Loucy (cell line): ENCODE results near the gene PCCB.
"Not testable (repeated sequence)": the region's sequence is repeated elsewhere in the genome, so short reads cannot be mapped to it uniquely, and the experiment has no call there.

ENCODE experiments used
- H2AFZ ChIP-seq: fragments of 200-600 bp; sonication (generic); 2 replicates; pipeline ENCODE4 v1.6.0; 2016; ENCODE audit warnings: antibody characterized with exemption, mild to moderate bottlenecking, low read length, moderate library complexity
- H3F3A ChIP-seq: fragments of 200-600 bp; 2 replicates; pipeline ENCODE4 v1.6.0; 2016; ENCODE audit warnings: antibody characterized with exemption, low read depth, mild to moderate bottlenecking
- H3K27me3 ChIP-seq: fragments of 200-600 bp; sonication (generic); 2 replicates; pipeline ENCODE4 v1.6.1; 2014; ENCODE audit warnings: low read length, mild to moderate bottlenecking; ENCODE audit not compliant: insufficient read depth, poor library complexity, severe bottlenecking
- H3K36me3 ChIP-seq: fragments of 200-600 bp; sonication (generic); 2 replicates; pipeline ENCODE4 v1.6.1; 2016; ENCODE audit warnings: low read length; ENCODE audit not compliant: insufficient read depth
- H3K4me1 ChIP-seq: fragments of 200-600 bp; sonication (generic); 2 replicates; pipeline ENCODE4 v1.5.1; 2014; ENCODE audit warnings: low read length, mild to moderate bottlenecking; ENCODE audit not compliant: insufficient read depth, poor library complexity, severe bottlenecking
- H3K4me2 ChIP-seq: fragments of 200-600 bp; sonication (generic); 2 replicates; pipeline ENCODE4 v1.6.0; 2014; ENCODE audit warnings: antibody characterized with exemption, low read length, low read depth, mild to moderate bottlenecking; ENCODE audit not compliant: poor library complexity, severe bottlenecking
- H3K4me3 ChIP-seq: fragments of 200-600 bp; sonication (generic); 2 replicates; pipeline ENCODE4 v1.5.1; 2014; ENCODE audit warnings: low read length, mild to moderate bottlenecking, mixed read lengths; ENCODE audit not compliant: poor library complexity, severe bottlenecking
- H3K79me2 ChIP-seq: fragments of 200-600 bp; sonication (generic); 2 replicates; pipeline ENCODE4 v1.6.1; 2014; ENCODE audit warnings: low read length; ENCODE audit not compliant: insufficient read depth
- H3K9ac ChIP-seq: fragments of 200-600 bp; sonication (generic); 2 replicates; pipeline ENCODE4 v1.6.0; 2014; ENCODE audit warnings: mild to moderate bottlenecking, low read depth, low read length, moderate library complexity; ENCODE audit not compliant: poor library complexity, severe bottlenecking
- H3K9me2 ChIP-seq: fragments of 200-600 bp; sonication (generic); replicated peaks from 2 replicates; pipeline ENCODE4 v1.6.1; 2016; ENCODE audit warnings: low read depth, low read length, mixed read lengths
- H3K9me3 ChIP-seq: fragments of 200-600 bp; sonication (generic); 2 replicates; pipeline ENCODE4 v1.6.1; 2014; ENCODE audit warnings: mild to moderate bottlenecking, antibody characterized with exemption, low read length, low read depth; ENCODE audit not compliant: insufficient read depth
- H4K20me1 ChIP-seq: fragments of 200-600 bp; sonication (generic); 2 replicates; pipeline ENCODE4 v1.6.0; 2014; ENCODE audit warnings: antibody characterized with exemption, low read length, mild to moderate bottlenecking; ENCODE audit not compliant: insufficient read depth, poor library complexity, severe bottlenecking
- EZH2phosphoT487 ChIP-seq: fragments of 200-600 bp; IDR thresholded peaks from 2 replicates; pipeline ENCODE4 v1.6.1; 2018; ENCODE audit warnings: antibody characterized with exemption, mild to moderate bottlenecking, moderate library complexity, borderline replicate concordance
- TF ChIP-seq, protein P1 (sequence below): fragments of 200-600 bp; sonication (generic); conservative IDR thresholded peaks from 2 replicates; pipeline ENCODE4 v1.5.1; 2014; ENCODE audit warnings: mild to moderate bottlenecking, antibody characterized with exemption, low read length

The PCCB gene

DNA sequence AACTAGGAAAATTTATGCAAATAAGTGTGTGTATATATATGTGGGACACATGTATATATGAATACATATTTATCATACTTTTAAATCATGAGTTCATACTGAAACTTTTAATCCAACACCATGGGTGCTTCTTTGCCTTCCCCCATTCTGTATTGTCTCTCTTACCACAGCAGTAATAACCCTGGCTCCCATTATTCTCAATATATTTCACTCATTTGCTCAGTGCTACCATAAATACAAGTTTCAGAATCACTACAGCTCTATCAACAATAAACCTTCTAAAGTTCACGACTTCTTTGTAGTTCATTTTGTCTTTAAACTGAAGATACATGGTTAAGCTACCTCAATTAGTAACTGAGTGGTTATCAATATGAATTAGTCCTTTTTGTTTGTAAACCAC is 82.2 kb downstream of the PCCB start:
- Histone ChIP-seq H3K36me3 (peaks cover 74% of the 10 kb centered on the region), H3K4me2 (no peak overlapping the region), H4K20me1 (no peaks in the 10 kb centered on the region), H3K4me1 (no peaks in the 10 kb centered on the region), H3K79me2 (no peaks in the 10 kb centered on the region), H3K4me3 (no peak overlapping the region), H3K9me2 (no peaks in the 10 kb centered on the region), H3K27me3 (no peaks in the 10 kb centered on the region), H3K9me3 (no peaks in the 10 kb centered on the region), H3F3A (no peaks in the 10 kb centered on the region), H3K9ac (no peak overlapping the region), H2AFZ (no peak overlapping the region)
- TF ChIP-seq EZH2phosphoT487: no peak
- TF ChIP-seq, protein P1, sequence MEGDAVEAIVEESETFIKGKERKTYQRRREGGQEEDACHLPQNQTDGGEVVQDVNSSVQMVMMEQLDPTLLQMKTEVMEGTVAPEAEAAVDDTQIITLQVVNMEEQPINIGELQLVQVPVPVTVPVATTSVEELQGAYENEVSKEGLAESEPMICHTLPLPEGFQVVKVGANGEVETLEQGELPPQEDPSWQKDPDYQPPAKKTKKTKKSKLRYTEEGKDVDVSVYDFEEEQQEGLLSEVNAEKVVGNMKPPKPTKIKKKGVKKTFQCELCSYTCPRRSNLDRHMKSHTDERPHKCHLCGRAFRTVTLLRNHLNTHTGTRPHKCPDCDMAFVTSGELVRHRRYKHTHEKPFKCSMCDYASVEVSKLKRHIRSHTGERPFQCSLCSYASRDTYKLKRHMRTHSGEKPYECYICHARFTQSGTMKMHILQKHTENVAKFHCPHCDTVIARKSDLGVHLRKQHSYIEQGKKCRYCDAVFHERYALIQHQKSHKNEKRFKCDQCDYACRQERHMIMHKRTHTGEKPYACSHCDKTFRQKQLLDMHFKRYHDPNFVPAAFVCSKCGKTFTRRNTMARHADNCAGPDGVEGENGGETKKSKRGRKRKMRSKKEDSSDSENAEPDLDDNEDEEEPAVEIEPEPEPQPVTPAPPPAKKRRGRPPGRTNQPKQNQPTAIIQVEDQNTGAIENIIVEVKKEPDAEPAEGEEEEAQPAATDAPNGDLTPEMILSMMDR: no peak

- H2AFZ ChIP-seq: no peak overlapping the region
- H3K9ac ChIP-seq: no peak overlapping the region
- H3F3A ChIP-seq: no peaks in the 10 kb centered on the region
- no peaks in the 10 kb centered on the region for H3K9me3 ChIP-seq
- no peaks in the 10 kb centered on the region for H3K4me1 ChIP-seq
- no peaks in the 10 kb centered on the region for H3K27me3 ChIP-seq
- H4K20me1 ChIP-seq: no peaks in the 10 kb centered on the region
- H3K4me2 ChIP-seq: no peak overlapping the region
- TF ChIP-seq, protein P1: no peak
- no peak for TF ChIP-seq EZH2phosphoT487
- peaks cover 74% of the 10 kb centered on the region; the same call in 1 of the 2 replicates for H3K36me3 ChIP-seq
- no peaks in the 10 kb centered on the region for H3K79me2 ChIP-seq
- no peaks in the 10 kb centered on the region for H3K9me2 ChIP-seq
- no peak overlapping the region for H3K4me3 ChIP-seq
These were observed 82.6 kb downstream of the PCCB start for GRCh38 chr3:136332776-136333175.

- Histone ChIP-seq H3K9ac (no peak overlapping the region), H3K79me2 (no peaks in the 10 kb centered on the region), H3K36me3 (peaks cover 73% of the 10 kb centered on the region), H3K9me3 (no peaks in the 10 kb centered on the region), H2AFZ (no peak overlapping the region), H3F3A (no peaks in the 10 kb centered on the region), H3K4me2 (no peak overlapping the region), H4K20me1 (no peaks in the 10 kb centered on the region), H3K9me2 (no peaks in the 10 kb centered on the region), H3K4me3 (no peak overlapping the region), H3K27me3 (no peaks in the 10 kb centered on the region), H3K4me1 (no peaks in the 10 kb centered on the region)
- TF ChIP-seq, protein P1: no peak
- no peak for TF ChIP-seq EZH2phosphoT487
These were observed 84.1 kb downstream of the PCCB start for GRCh38 chr3:136334209-136334608.

DNA sequence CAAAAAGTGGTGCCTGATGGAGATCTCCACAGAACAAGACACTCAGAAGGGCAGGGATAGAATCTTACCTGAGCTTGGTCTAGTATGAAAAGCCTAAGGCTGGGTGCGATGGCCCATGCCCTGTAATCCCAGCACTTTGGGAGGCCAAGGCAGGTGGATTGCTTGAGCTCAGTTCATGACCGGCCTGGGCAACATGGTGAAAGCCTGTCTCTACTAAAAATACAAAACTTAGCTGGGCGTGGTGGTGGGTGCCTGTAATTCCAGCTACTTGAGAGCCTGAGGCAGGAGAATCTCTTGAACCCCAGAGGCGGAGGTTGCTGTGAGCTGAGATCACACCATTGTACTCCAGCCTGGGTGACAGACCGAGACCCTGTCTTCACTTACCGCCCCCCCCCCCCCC is 84.6 kb downstream of the PCCB start:
- H4K20me1 ChIP-seq, H3K4me2 ChIP-seq, H3K9me3 ChIP-seq, H3K79me2 ChIP-seq, H2AFZ ChIP-seq, H3K9ac ChIP-seq, H3K4me1 ChIP-seq, H3K27me3 ChIP-seq, H3K9me2 ChIP-seq, H3F3A ChIP-seq, H3K4me3 ChIP-seq: not testable (repeated sequence)
- H3K36me3 ChIP-seq: peaks cover 72% of the 10 kb centered on the region
